Measurements from ENCODE around the gene EGFL6. TPM values are rescaled to one million over a fixed set of nuclear protein-coding genes. Genes with fewer than 3 reads are reported as not detected.

Gene EGFL6
- total and polyA plus RNA-seq, 2 of the 4 experiments (the other 2 are of a cell fraction) = not detected

GRCh38 chrX:13587786-13588477 lies 18.5 kb downstream of the EGFL6 start:
- Histone ChIP-seq H3K14ac (replicated peaks; ENCODE audit: low read depth, low read length) (no peak overlapping the region), H4K91ac (ENCODE audit: insufficient read depth, low read depth, low read length) (no peak overlapping the region), H4K8ac (ENCODE audit: low read depth in 2 of 2, low read length in 2 of 2) (no peak overlapping the region), H3K4me1 (ENCODE audit: control insufficient read depth, insufficient read depth, low read length) (no peaks in the 10 kb centered on the region), H3K79me1 (ENCODE audit: low read depth in 1 of 2, low read length in 2 of 2) (no peaks in the 10 kb centered on the region), H3K9ac (ENCODE audit: low read depth, low read length) (no peak overlapping the region), H2AK5ac (ENCODE audit: low read depth, low read length) (no peak overlapping the region), H3K36me3 (ENCODE audit: control insufficient read depth, insufficient read depth, low read length) (no peaks in the 10 kb centered on the region), H3K4ac (ENCODE audit: low read depth, low read length) (no peak overlapping the region), H3K27ac (ENCODE audit: insufficient read depth, low read length) (no peak overlapping the region), H3K56ac (ENCODE audit: extremely low read depth, insufficient read depth, low read length) (no peak overlapping the region), H2BK120ac (ENCODE audit: low read depth, low read length) (no peak overlapping the region), H4K20me1 (ENCODE audit: insufficient read depth, low read length) (no peaks in the 10 kb centered on the region), H2AFZ (replicated peaks; ENCODE audit: low read length, poor library complexity) (no peak overlapping the region), H3K27me3 (ENCODE audit: control insufficient read depth, insufficient read depth, low read length) (peaks cover 15% of the 10 kb centered on the region), H3K18ac (ENCODE audit: low read depth, low read length) (no peak overlapping the region), H3K9me1 (ENCODE audit: insufficient read depth, low read length) (no peaks in the 10 kb centered on the region), H3K4me3 (ENCODE audit: insufficient read depth, low read depth, low read length) (no peak overlapping the region), H3K23ac (ENCODE audit: low read depth, low read length) (no peak overlapping the region), H4K5ac (ENCODE audit: low read depth, low read length) (no peak overlapping the region), H2BK20ac (ENCODE audit: low read depth, low read length) (no peak overlapping the region), H2BK15ac (ENCODE audit: low read depth, low read length) (no peak overlapping the region), H3K4me2 (ENCODE audit: low read depth, low read length) (no peak overlapping the region), H2AK9ac (replicated peaks; ENCODE audit: low read depth, low read length, poor library complexity) (no peak overlapping the region), H3K9me3 (ENCODE audit: control insufficient read depth, insufficient read depth, low read length) (no peaks in the 10 kb centered on the region), H2BK5ac (ENCODE audit: low read depth, low read length, poor library complexity, severe bottlenecking) (no peak overlapping the region)
- BruUV-seq (replicated peaks) = no TSS peak
- ChIA-PET CTCF (no interaction called here), POLR2A (ENCODE audit: unreplicated experiment) (no interaction called here)
- DNase-seq (no peak), ATAC-seq (ENCODE audit: low read depth) (no peak)
- dilution Hi-C loops (cut with HindIII; ENCODE audit: low sequenced_read_pairs, unreplicated experiment) (no loop called here), in situ Hi-C loops (cut with MboI; ENCODE audit: low sequenced_read_pairs) (no loop called here), intact Hi-C loops (cut with micrococcal nuclease) (no loop called here)
- no CpG with 5 or more reads among the region's 3 CpGs for WGBS, 2 experiments (ENCODE audit: extremely low coverage in 2 of 2, insufficient read length in 1 of 2)
- TF ChIP-seq RFX5 (IDR thresholded peaks at IDR 0.05; ENCODE audit: low read depth, low read length) (no peak), MXI1 (IDR thresholded peaks at IDR 0.05; ENCODE audit: borderline replicate concordance, low read depth, low read length) (no peak), NFE2L2 (IDR thresholded peaks at IDR 0.05; ENCODE audit: low read depth, low read length) (no peak), SMC3 (IDR thresholded peaks at IDR 0.05; ENCODE audit: low read depth, low read length) (no peak), RCOR1 (IDR thresholded peaks at IDR 0.05; ENCODE audit: insufficient replicate concordance, low read length) (no peak), POLR2A (IDR thresholded peaks at IDR 0.05; ENCODE audit: low read depth, low read length) (no peak), FOS (IDR thresholded peaks at IDR 0.05; ENCODE audit: low read depth, low read length) (no peak), MAZ (IDR thresholded peaks at IDR 0.05; ENCODE audit: borderline replicate concordance, low read depth, low read length) (no peak), BHLHE40 (IDR thresholded peaks at IDR 0.05; ENCODE audit: low read depth, low read length) (no peak), CHD1 (IDR thresholded peaks at IDR 0.05; ENCODE audit: low read depth, low read length) (no peak), MAFK (IDR thresholded peaks at IDR 0.05; ENCODE audit: low read depth, low read length) (no peak), CTCF (conservative IDR thresholded peaks at IDR 0.05; ENCODE audit: low read depth, low read length) (no peak), USF2 (IDR thresholded peaks at IDR 0.05; ENCODE audit: low read depth, low read length) (no peak), CEBPB (IDR thresholded peaks at IDR 0.05; ENCODE audit: low read depth, low read length) (no peak), RAD21 (IDR thresholded peaks at IDR 0.05; ENCODE audit: low read length) (no peak), ELK1 (IDR thresholded peaks at IDR 0.05; ENCODE audit: borderline replicate concordance, low read depth, low read length) (no peak)

Data from IMR-90 (cell line).